Measurements from ENCODE around the gene SKA1. TPM values are rescaled to one million over a fixed set of nuclear protein-coding genes. Genes with fewer than 3 reads are reported as not detected.
"Not testable (repeated sequence)": the region's sequence is repeated elsewhere in the genome, so short reads cannot be mapped to it uniquely, and the experiment has no call there.

Gene SKA1
- total RNA-seq, 2 experiments from 2014 or later = 29.4 to 32.2 TPM

GRCh38 chr18:50401888-50402287 is 27.0 kb downstream of the SKA1 start:
- ChIA-PET CTCF (interaction anchor here (1.2 kb wide), 1 partner anchor 12 kb away, joined by 3 read pairs; no protein-coding TSS in a partner anchor), POLR2A (no interaction called here)
- intact Hi-C loops (cut with micrococcal nuclease) = no loop called here
- peak; percentile 55 for DNase-seq
- H3K27me3 Mint-ChIP-seq = peaks cover 57% of the 10 kb centered on the region
- no peaks in the 10 kb centered on the region for H3K36me3 Mint-ChIP-seq (ENCODE audit: low read depth)
- no peak overlapping the region for H3K4me3 Mint-ChIP-seq
- no peaks in the 10 kb centered on the region for H3K9me3 Mint-ChIP-seq
- H3K4me1 Mint-ChIP-seq (ENCODE audit: low read depth) = peaks cover 7% of the 10 kb centered on the region
- H3K27ac Mint-ChIP-seq = no peak overlapping the region
- TF ChIP-seq, protein P1, sequence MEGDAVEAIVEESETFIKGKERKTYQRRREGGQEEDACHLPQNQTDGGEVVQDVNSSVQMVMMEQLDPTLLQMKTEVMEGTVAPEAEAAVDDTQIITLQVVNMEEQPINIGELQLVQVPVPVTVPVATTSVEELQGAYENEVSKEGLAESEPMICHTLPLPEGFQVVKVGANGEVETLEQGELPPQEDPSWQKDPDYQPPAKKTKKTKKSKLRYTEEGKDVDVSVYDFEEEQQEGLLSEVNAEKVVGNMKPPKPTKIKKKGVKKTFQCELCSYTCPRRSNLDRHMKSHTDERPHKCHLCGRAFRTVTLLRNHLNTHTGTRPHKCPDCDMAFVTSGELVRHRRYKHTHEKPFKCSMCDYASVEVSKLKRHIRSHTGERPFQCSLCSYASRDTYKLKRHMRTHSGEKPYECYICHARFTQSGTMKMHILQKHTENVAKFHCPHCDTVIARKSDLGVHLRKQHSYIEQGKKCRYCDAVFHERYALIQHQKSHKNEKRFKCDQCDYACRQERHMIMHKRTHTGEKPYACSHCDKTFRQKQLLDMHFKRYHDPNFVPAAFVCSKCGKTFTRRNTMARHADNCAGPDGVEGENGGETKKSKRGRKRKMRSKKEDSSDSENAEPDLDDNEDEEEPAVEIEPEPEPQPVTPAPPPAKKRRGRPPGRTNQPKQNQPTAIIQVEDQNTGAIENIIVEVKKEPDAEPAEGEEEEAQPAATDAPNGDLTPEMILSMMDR (IDR thresholded peaks at IDR 0.05) = no peak
- peak; percentile 74 for ATAC-seq

GRCh38 chr18:50404752-50405581 is 30.1 kb downstream of the SKA1 start:
- H3K4me3 Mint-ChIP-seq; POLR2A ChIA-PET; H3K4me1 Mint-ChIP-seq (ENCODE audit: low read depth); H3K9me3 Mint-ChIP-seq; ATAC-seq; intact Hi-C loops (cut with micrococcal nuclease); CTCF ChIA-PET; H3K36me3 Mint-ChIP-seq (ENCODE audit: low read depth); H3K27ac Mint-ChIP-seq; DNase-seq: not testable (repeated sequence)
- peaks cover 53% of the 10 kb centered on the region for H3K27me3 Mint-ChIP-seq

DNA sequence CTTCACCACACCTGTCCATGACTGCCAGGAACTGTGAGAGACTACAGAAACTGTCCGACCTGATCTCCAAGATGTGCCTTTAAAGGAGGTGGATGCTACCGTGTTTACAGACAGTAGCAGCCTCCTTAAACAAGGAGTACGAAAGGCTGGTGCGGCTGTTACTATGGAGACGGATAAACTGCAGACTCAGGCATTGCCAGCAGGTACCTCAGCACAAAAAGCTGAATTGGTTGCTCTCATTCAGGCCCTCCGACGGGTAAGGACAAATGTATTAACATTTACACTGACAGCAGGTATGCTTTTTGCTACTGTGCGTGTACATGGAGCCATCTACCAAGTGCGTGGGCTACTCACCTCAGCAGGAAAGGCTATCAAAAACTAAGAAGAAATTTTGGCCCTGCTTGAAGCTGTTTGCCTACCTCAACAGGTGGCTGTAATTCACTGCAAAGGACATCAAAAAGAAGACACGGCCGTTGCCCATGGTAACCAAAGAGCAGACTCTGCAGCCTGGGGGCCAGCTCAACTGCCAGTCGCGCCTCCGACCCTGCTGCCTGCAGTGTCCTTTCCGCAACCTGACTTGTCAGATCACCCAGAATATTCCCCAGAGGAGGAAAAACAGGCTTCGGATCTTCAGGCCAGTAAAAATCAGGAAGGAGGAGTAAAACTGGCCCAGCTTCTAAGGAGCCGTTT is 30.9 kb downstream of the SKA1 start:
- TF ChIP-seq, protein P1 (IDR thresholded peaks at IDR 0.05) = no peak
- Mint-ChIP-seq H3K9me3 (no peaks in the 10 kb centered on the region), H3K27ac (no peak overlapping the region), H3K4me1 (ENCODE audit: low read depth) (no peaks in the 10 kb centered on the region), H3K4me3 (no peak overlapping the region), H3K36me3 (ENCODE audit: low read depth) (no peaks in the 10 kb centered on the region), H3K27me3 (peaks cover 50% of the 10 kb centered on the region)
- ChIA-PET CTCF (no interaction called here), POLR2A (no interaction called here)
- DNase-seq = no peak
- ATAC-seq = no peak
- intact Hi-C loops (cut with micrococcal nuclease) = no loop called here

DNA sequence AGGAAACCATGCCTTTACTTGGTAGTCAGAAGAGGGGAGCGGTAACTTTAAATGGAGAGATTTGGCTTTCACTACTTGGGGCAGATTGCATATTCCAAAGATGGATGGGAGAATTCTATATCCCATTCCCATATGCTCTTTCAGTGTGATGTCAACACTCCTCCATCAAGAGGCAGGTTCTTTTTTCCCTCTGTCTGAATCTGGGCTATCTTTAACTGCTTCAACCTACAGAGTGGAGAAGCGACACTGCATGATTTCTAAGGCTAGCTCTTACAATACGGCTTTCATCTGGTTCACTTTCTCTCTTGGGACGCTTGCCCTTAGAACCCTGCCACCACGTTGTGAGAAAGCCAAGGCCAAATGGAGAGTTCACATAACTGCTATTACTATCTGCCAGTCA is 34.4 kb downstream of the SKA1 start:
- no peak overlapping the region for H3K27ac Mint-ChIP-seq
- CTCF ChIA-PET = interaction anchor here (2.3 kb wide), 1 partner anchor 20 kb away, joined by 11 read pairs; no protein-coding TSS in a partner anchor
- ATAC-seq (no peak), DNase-seq (no peak)
- TF ChIP-seq, protein P1 (IDR thresholded peaks at IDR 0.05) = no peak
- H3K4me3 Mint-ChIP-seq = no peak overlapping the region
- POLR2A ChIA-PET = no interaction called here
- H3K36me3 Mint-ChIP-seq (ENCODE audit: low read depth) = no peaks in the 10 kb centered on the region
- H3K9me3 Mint-ChIP-seq = no peaks in the 10 kb centered on the region
- intact Hi-C loops (cut with micrococcal nuclease) = no loop called here
- peaks cover 27% of the 10 kb centered on the region for H3K27me3 Mint-ChIP-seq
- H3K4me1 Mint-ChIP-seq (ENCODE audit: low read depth) = no peaks in the 10 kb centered on the region

DNA sequence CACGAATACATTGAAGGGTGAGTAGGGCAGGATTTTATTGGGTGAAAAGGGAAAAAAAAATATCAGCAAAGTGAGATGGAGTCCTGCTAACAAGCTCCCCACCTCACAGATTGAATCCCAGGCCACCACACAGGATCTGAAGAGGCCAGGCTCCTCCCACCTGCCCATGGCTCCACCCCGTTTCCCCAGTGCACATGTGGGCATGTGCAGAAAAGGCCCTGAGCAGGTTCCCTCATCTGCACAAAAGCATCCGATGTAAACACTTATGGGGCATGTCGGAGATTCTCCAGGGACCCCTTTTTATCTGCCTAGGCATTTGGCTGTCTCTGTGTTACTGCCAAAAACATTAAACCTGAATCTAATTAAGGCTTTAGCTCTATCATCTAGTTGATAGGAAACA is 35.2 kb downstream of the SKA1 start:
- Mint-ChIP-seq H3K9me3 (no peaks in the 10 kb centered on the region), H3K36me3 (ENCODE audit: low read depth) (no peaks in the 10 kb centered on the region), H3K4me3 (no peak overlapping the region), H3K4me1 (ENCODE audit: low read depth) (no peaks in the 10 kb centered on the region), H3K27me3 (peaks cover 21% of the 10 kb centered on the region), H3K27ac (no peak overlapping the region)
- TF ChIP-seq, protein P1 (IDR thresholded peaks at IDR 0.05) = no peak
- ATAC-seq (no peak), DNase-seq (peak; percentile 28)
- POLR2A ChIA-PET = interaction anchor here (0.6 kb wide), 1 partner anchor 1163 kb away, joined by 4 read pairs; no protein-coding TSS in a partner anchor
- intact Hi-C loops (cut with micrococcal nuclease) = no loop called here
- CTCF ChIA-PET = interaction anchor here (1.0 to 2.3 kb wide), 2 partner anchors 19 to 53 kb away, joined by 3 to 11 read pairs; no protein-coding TSS in a partner anchor

All from activated CD8-positive, alpha-beta T cell treated with anti-CD3 and anti-CD28 coated beads for 36 hours (primary cell).